Pancreas (tissue), 10 donors: ENCODE results near the gene DNAH17. TPM values are rescaled to one million over a fixed set of nuclear protein-coding genes. Genes with fewer than 3 reads are reported as not detected.

Experiments used
- ATAC-seq, 4 donors: fragments of 200-7000 bp; cut with Tn5 transposase; one replicate each; pipeline versions ENCODE4 v1.8.0 to v1.9.1; 2020; ENCODE audit warnings: mild to moderate bottlenecking in 4 of 4, moderate library complexity in 4 of 4
- DNase-seq, 6 donors: peaks; one replicate each; pipeline ENCODE4 v3.0.0-alpha.2; 2020
- FAIRE-seq: peaks from 2 replicates; lab custom pipeline; 2012; peaks lifted over from hg19 to GRCh38; lab: Jason Lieb, UNC
- H3K27ac ChIP-seq, 4 donors: fragments of 200-600 bp; sonication (generic); 1 replicate in 3 of 4; 2 replicates in 1 of 4; pipeline versions ENCODE4 v1.5.0 to v1.8.0; 2020
- H3K27me3 ChIP-seq, 4 donors: fragments of 200-600 bp; one replicate each; pipeline ENCODE4 v1.8.0; 2021
- H3K36me3 ChIP-seq, 3 donors: fragments of 200-600 bp; sonication (generic) in 1 of 3; one replicate each; pipeline versions ENCODE4 v1.5.0 to v1.8.0; 2020 to 2021
- H3K4me1 ChIP-seq, 3 donors: fragments of 200-600 bp; one replicate each; pipeline ENCODE4 v1.8.0; 2021
- H3K4me3 ChIP-seq, 4 donors: fragments of 200-600 bp; sonication (generic) in 2 of 4; one replicate each; pipeline versions ENCODE4 v1.5.0 to v1.8.0; 2020 to 2021
- H3K9me3 ChIP-seq, 4 donors: fragments of 200-600 bp; one replicate each; pipeline ENCODE4 v1.8.0; 2021
- WGBS, 2 donors: extraction: QIAGEN DNeasy Blood & Tissue Kit; methylation state at CpG; one replicate each; pipeline ENCODE4 v1.1.7; 2013; 5-methylcytosine and 5-hydroxymethylcytosine counted together
- intact Hi-C, 3 donors: fragments of 100-400 bp; cut with DNase I; formaldehyde crosslinking; loops; one replicate each; pipeline versions ENCODE4 v1.11.1 to v1.14.2; 2022
- polyA plus RNA-seq, 2 donors: library from polyadenylated mRNA; stranded (reverse); fragments of 200-250 nt; gene quantifications; one replicate each; pipeline ENCODE4 v1.2.3, GENCODE V29; 2013
- total RNA-seq, 6 donors: library from RNA; stranded (reverse); fragmentation: NEBNext Ultra II Directional in 4 of 6; extraction: Animal tissue kit (Norgen Biotek cat#: 25700) in 4 of 6; gene quantifications; one replicate each; pipeline versions ENCODE4 v1.2.1 to v1.2.4, GENCODE V29; 2021 to 2023
- TF ChIP-seq, protein P1 (sequence below), 4 donors: fragments of 200-600 bp; sonication (generic) in 3 of 4; IDR thresholded peaks; one replicate each; pipeline versions ENCODE4 v1.5.0 to v1.8.0; 2021; ENCODE audit warnings: antibody characterized with exemption in 4 of 4
- donor health status: healthy with polysubstance abuse.
- donor health status: DM: no; HTN: no; CAD: no; lungs with moderate emphysema.
- donor health status: DM: no; HTN: no; CAD: no.
- donor health status: control.
- donor health status: control.
- donor health status: Bipolar disorder and iron deficiency.
- donor health status: DM: yes; HTN: yes; CAD: no.
- donor health status: DM: no; HTN: no; CAD: no.
- donor health status: DM: no; HTN: no; CAD: no.
- donor health status: DM: yes; HTN: yes; CAD: no.

The DNAH17 gene, protein sequence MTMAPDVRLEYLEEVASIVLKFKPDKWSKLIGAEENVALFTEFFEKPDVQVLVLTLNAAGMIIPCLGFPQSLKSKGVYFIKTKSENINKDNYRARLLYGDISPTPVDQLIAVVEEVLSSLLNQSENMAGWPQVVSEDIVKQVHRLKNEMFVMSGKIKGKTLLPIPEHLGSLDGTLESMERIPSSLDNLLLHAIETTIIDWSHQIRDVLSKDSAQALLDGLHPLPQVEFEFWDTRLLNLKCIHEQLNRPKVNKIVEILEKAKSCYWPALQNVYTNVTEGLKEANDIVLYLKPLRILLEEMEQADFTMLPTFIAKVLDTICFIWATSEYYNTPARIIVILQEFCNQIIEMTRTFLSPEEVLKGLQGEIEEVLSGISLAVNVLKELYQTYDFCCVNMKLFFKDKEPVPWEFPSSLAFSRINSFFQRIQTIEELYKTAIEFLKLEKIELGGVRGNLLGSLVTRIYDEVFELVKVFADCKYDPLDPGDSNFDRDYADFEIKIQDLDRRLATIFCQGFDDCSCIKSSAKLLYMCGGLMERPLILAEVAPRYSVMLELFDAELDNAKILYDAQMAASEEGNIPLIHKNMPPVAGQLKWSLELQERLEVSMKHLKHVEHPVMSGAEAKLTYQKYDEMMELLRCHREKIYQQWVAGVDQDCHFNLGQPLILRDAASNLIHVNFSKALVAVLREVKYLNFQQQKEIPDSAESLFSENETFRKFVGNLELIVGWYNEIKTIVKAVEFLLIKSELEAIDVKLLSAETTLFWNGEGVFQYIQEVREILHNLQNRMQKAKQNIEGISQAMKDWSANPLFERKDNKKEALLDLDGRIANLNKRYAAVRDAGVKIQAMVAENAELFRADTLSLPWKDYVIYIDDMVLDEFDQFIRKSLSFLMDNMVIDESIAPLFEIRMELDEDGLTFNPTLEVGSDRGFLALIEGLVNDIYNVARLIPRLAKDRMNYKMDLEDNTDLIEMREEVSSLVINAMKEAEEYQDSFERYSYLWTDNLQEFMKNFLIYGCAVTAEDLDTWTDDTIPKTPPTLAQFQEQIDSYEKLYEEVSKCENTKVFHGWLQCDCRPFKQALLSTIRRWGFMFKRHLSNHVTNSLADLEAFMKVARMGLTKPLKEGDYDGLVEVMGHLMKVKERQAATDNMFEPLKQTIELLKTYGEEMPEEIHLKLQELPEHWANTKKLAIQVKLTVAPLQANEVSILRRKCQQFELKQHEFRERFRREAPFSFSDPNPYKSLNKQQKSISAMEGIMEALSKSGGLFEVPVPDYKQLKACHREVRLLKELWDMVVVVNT (N-terminal part only)
- total RNA-seq (under 1 TPM in 1 of 6 donors, not detected in 5; 0.03 TPM), polyA plus RNA-seq (under 1 TPM; 0.02 to 0.08 TPM)

GRCh38 chr17:78577296-78577695 lies at the start of gene DNAH17:
DNAH17 (minus strand) TSS chr17:78577396; CDS start chr17:78575057, 2,339 bp downstream.
- WGBS, 2 donors: 80 to 86% methylated on average over 9 of the region's 9 CpGs
- TF ChIP-seq, protein P1, sequence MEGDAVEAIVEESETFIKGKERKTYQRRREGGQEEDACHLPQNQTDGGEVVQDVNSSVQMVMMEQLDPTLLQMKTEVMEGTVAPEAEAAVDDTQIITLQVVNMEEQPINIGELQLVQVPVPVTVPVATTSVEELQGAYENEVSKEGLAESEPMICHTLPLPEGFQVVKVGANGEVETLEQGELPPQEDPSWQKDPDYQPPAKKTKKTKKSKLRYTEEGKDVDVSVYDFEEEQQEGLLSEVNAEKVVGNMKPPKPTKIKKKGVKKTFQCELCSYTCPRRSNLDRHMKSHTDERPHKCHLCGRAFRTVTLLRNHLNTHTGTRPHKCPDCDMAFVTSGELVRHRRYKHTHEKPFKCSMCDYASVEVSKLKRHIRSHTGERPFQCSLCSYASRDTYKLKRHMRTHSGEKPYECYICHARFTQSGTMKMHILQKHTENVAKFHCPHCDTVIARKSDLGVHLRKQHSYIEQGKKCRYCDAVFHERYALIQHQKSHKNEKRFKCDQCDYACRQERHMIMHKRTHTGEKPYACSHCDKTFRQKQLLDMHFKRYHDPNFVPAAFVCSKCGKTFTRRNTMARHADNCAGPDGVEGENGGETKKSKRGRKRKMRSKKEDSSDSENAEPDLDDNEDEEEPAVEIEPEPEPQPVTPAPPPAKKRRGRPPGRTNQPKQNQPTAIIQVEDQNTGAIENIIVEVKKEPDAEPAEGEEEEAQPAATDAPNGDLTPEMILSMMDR (IDR thresholded peaks at IDR 0.05): no peak
- DNase-seq: no peak
- ATAC-seq: no peak
- intact Hi-C loops: no loop called here
- no peak for FAIRE-seq
- Histone ChIP-seq H3K4me1 (no peaks in the 10 kb centered on the region), H3K4me3 (no peak within 1 kb of the TSS), H3K9me3 (no peaks in the 10 kb centered on the region), H3K27ac (no peak within 1 kb of the TSS), H3K27me3 (no peaks in the 10 kb centered on the region), H3K36me3 (no peaks in the 10 kb centered on the region)

DNA sequence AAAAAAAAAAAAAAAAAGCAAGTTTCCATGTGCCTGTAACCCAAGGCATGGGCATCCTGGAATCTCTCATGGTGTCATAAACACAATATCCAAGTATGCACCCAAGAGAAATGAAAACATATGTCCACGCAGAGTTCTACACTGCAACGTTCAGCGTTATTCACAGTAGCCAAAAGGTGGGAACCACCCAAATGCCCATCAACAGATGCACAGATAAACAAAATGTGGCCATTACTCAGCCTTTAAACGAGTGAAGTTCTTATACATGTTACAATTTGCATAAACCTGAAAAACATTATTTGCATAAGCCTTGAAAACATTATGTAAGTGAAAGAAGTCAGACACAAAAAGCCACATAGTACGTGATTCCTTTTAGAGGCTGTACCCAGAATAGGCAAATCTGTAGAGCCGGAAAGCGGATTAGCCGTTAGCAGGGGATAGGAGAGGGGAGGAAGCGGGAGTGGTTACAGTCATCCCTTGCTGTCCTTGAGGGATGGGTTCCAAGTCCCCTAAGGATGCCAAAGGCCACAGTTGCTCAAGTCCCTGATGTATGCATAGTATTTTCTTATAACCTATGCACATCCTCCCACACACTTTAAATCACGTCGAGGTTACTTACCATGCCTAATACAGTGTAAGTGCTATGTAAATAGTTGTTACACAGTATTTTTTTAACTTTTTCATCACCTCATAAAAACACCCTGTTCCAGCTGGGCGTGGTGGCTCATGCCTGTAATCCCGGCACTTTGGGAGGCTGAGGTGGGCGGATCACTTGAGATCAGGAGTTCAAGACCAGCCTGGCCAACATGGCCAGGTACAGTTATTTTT lies 47.3 kb upstream of the DNAH17 start:
- intact Hi-C loops: no loop called here
- no peaks in the 10 kb centered on the region for H3K4me1 ChIP-seq
- no peak for FAIRE-seq
- H3K9me3 ChIP-seq: no peaks in the 10 kb centered on the region
- TF ChIP-seq, protein P1 (IDR thresholded peaks at IDR 0.05): no peak
- no peaks in the 10 kb centered on the region for H3K27me3 ChIP-seq
- H3K4me3 ChIP-seq: no peak overlapping the region
- WGBS, 2 donors: 78 to 84% methylated on average over 14 of the region's 14 CpGs
- no peaks in the 10 kb centered on the region for H3K36me3 ChIP-seq
- ATAC-seq: no peak
- no peak overlapping the region for H3K27ac ChIP-seq
- DNase-seq: no peak

DNA sequence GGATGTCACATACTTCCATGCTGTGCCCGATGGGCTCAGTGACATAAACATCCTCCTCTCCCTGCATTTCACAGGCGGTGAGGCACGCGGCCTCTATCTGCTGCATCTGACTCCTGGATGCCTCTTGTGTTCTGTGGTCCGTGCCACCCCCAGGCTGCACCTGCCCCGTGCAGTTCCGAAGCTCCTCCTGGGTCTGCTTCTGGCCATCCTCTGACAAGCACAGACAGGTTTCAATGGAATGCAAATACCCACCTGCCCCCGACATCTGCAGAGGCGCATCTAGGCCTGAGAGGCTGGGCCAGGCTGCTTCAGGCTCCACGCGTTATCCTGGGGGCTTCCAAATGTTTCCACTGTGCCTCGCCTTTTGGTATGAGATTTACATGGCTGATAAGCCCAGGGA lies 46.3 kb upstream of the DNAH17 start:
- no peak overlapping the region for H3K4me3 ChIP-seq

More for the DNA sequence above, 46.3 kb upstream of the DNAH17 start:
- TF ChIP-seq, protein P1 (IDR thresholded peaks at IDR 0.05): no peak
- ATAC-seq (no peak), DNase-seq (no peak), FAIRE-seq (no peak)
- Histone ChIP-seq H3K36me3 (no peaks in the 10 kb centered on the region), H3K4me1 (no peaks in the 10 kb centered on the region), H3K27me3 (no peaks in the 10 kb centered on the region), H3K9me3 (no peaks in the 10 kb centered on the region), H3K27ac (no peak overlapping the region)
- WGBS, 2 donors: 80 to 82% methylated on average over 12 of the region's 12 CpGs
- intact Hi-C loops: no loop called here
